ENCODE results near the gene PACRG.

Gene PACRG

GRCh38 chr6:163230901-163231300, 503.1 kb downstream of the PACRG start:
- DNase-seq (ENCODE audit: low read depth in 2 of 2, low spot score in 1 of 2) = no peak

DNA sequence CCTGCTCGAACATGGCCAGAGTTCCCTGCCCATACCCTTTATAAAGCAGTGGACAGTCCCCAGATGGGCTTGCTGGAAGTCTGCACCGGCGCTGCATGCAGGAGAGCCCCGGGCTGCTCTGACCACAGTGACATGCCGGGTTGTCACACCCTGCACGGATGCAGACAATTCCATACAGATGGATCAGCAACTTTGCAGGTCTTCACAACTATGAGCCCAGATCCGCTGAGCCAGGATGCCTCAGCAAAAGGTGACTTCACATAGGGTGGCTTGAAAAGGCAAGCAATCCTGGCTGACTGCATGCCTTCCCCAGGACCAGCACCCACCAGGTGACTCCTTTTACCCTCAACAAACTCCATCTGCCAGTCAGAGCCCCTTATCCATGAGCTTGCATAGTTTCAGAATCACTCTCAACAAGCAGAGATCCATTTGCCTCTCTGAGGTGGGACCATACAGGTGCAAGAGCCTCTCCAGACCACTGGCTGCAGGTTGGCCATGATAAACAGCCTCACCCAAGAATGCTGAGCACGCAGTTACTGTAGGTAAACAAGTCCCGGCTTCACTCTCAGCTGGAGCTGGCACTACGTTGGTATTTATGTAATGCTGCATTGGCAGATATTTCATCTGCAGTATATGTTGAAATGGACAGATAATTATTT, 503.7 kb downstream of the PACRG start:
- no peak for DNase-seq (ENCODE audit: low read depth in 2 of 2, low spot score in 1 of 2)

DNA sequence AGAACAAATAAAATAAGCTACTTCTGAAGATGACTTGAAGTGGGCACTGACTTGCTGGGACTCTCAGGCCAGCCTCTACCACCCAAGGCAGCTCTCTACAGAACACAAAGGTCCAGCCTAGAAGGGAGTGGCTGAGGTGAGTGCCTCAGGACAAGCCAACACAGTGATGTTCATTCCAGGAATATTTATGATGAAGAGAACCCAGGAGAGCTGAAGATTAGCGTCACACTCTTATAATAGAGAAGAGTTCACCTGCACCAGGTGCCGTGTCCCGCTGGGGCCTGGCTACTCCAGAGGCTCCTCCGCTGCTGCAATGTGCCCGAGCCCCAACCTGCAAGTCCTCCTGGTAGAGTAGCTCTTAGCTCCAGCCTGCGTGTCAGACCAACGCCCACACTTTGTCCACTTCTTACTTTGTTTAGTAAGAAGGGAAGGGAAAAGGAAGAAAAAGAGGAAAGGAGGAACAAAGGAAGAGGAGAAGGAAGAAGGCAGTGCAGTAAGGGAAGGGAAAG, 504.3 kb downstream of the PACRG start:
- DNase-seq (ENCODE audit: low read depth in 2 of 2, low spot score in 1 of 2) = no peak

DNA sequence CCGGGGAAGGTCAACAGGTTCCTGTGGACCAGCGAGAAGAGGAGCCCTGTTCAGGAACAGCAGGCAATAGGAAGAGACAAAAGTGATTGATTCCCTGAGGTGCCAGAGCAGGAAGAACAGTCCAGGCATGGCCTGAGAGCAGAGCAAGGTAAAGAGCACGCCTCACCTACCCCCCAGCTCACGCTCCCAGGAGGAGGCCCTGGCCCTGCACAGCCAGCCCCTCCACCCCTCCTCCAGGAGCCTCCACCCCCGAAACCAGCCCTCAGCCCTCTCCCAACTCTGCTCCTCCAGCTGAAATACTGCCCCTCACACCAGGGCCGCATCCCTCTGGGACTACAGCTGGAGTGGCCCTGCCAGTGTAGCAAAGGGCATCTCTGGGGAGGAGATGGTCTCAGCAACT, 504.9 kb downstream of the PACRG start:
- DNase-seq (ENCODE audit: low read depth in 2 of 2, low spot score in 1 of 2) = no peak

- no peak for DNase-seq (ENCODE audit: low read depth in 2 of 2, low spot score in 1 of 2)
Measured at GRCh38 chr6:163237110-163237509, 509.3 kb downstream of the PACRG start.

GRCh38 chr6:163239572-163240340, 512.0 kb downstream of the PACRG start:
- DNase-seq (ENCODE audit: low read depth in 2 of 2, low spot score in 1 of 2) = no peak

DNA sequence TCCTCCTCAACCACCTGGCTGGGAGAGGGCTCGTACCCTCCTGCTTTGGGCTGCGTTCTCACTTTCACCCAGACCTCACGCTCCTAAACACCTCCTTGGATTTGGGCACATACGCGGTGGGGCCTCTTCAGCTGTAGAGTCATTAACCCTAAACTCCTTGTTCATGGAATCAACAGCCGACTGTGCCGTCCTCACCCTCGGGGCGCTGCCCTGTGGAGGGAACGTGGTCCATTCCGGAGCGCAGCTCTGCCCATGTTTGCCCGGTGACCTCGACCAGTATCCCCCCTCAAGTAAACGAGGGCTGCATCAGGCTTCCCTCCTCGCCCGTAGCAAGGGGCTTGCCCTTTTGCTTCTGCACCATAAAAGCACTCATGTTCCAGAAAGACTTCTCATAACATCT, 512.8 kb downstream of the PACRG start:
- no peak for DNase-seq (ENCODE audit: low read depth in 2 of 2, low spot score in 1 of 2)

GRCh38 chr6:163241683-163242082, 513.9 kb downstream of the PACRG start:
- DNase-seq (ENCODE audit: low read depth in 2 of 2, low spot score in 1 of 2) = no peak

DNA sequence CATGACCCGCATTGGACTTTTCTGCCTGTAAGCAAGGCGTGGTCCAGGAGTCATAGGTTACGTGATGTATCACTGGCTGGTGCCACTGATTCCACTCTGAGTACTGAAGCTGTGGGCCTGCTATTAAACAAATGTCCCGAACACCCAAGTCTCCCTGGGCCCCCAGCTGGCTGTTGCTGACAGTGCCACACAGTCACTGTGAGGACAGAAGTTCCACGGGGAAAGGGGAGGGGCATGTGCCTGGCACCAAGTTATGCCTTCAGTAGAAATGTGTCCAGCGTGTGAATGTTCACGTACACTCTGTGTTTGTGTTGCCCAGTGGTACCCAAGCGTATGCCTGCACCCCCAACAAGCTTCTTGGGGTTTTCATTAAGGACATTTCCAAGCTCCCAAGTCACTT, 515.3 kb downstream of the PACRG start:
- no peak for DNase-seq (ENCODE audit: low read depth in 2 of 2, low spot score in 1 of 2)

- DNase-seq (ENCODE audit: low read depth in 2 of 2, low spot score in 1 of 2) = no peak
Measured at GRCh38 chr6:163243692-163244589, 516.2 kb downstream of the PACRG start.

GRCh38 chr6:163248051-163248450, 520.3 kb downstream of the PACRG start:
- no peak for DNase-seq (ENCODE audit: low read depth in 2 of 2, low spot score in 1 of 2)

DNA sequence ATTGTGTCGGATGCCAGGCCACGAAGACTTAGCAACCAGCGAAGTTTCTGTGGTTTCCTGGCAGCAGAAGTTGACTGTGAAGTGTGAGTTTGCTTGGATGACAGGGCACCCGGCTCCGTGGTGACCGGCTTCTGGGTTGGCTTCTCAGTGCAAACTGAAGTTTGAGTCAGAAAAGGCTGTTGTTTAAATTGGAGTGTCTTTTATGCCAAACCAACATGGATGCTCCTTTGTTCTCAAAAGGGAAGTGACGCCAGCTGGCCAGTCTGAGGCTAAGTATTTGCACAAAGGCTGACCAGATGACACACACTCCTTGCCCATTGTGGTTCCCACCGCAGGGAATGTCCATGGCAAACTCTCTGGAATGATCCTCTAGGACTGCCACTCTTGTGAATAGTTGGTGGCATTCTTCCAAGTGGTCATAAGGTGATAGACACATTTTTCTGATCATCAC, 521.9 kb downstream of the PACRG start:
- no peak for DNase-seq (ENCODE audit: low read depth in 2 of 2, low spot score in 1 of 2)

DNA sequence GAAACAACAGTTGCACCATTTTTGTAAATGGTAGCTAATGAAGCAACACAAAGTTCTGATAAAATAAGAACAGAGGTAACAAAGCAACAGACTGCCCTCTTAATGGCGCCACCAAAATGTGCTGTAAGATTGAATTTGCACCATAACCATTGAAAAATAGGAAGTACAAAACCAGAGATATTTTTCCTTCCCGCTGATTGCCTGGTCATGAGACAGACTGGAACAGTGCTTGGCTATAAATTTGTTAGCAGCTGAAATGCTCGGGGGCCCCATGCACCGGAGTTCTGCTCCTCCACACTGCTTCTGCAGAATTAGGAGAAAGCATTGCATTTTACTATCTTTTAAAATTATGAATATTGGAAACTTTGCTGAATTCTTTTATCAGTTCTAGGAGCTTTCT, 522.3 kb downstream of the PACRG start:
- no peak for DNase-seq (ENCODE audit: low read depth in 2 of 2, low spot score in 1 of 2)

DNA sequence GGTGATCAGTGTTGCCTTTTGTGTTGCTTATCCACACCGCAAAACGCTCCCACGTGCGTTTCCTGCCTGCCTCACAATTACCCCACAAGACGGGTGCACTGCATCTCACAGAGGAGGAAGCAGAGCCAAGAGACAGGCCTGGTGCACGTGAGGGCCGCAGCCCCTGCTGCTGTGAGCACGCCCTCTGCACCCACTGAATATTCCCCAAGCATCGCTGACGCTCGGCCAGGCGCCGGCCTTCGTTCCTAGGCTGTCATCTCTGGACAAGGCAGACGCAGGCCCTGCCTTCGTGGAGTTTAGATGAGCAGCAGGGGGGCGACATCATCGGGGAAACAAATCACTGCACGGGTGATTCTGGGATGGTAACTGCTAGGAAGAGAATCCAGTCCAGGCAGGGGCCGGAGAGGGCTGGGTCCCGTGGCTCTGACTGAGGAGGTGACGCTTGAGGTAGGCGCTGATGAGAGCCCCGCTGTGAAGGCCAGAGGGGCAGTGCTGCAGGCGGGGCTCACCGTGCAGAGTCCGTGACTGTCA, 524.4 kb downstream of the PACRG start:
- no peak for DNase-seq (ENCODE audit: low read depth in 2 of 2, low spot score in 1 of 2)

DNA sequence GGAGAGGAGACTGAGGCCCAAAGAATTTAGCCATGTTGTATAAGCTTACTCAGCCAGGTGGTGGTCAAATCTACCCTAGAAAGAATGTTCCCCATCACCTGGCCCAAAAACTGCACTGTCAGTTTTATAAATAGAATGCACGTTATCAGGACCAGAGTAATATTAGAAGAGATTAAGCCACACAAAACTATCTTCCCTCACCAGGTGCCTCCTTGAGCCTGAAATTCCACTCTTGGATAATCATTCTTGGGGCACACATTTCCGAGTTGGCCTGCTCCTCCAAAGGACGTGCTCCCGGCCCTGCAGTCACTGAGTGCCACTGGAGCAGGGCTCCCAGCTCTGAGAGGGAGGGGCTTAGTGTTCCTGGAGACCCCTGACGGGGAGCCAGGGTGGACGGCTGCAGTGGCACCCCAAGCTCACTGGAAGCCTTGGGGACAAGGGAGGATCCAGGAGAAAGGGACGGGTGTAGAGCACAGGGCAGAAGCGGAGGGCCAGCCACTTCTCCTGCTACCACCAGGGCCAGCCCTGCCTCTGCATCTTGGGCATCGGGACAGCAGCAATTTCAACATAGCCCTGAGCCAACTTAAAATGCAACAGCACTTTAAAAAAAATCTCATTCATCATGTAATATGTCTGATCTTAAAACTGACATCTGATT, 525.9 kb downstream of the PACRG start:
- no peak for DNase-seq (ENCODE audit: low read depth in 2 of 2, low spot score in 1 of 2)

GRCh38 chr6:163254341-163254835, 526.6 kb downstream of the PACRG start:
- no peak for DNase-seq (ENCODE audit: low read depth in 2 of 2, low spot score in 1 of 2)

GRCh38 chr6:163255265-163255664, 527.5 kb downstream of the PACRG start:
- no peak for DNase-seq (ENCODE audit: low read depth in 2 of 2, low spot score in 1 of 2)

- no peak for DNase-seq (ENCODE audit: low read depth in 2 of 2, low spot score in 1 of 2)
Measured at GRCh38 chr6:163259689-163260088, 531.9 kb downstream of the PACRG start.

DNA sequence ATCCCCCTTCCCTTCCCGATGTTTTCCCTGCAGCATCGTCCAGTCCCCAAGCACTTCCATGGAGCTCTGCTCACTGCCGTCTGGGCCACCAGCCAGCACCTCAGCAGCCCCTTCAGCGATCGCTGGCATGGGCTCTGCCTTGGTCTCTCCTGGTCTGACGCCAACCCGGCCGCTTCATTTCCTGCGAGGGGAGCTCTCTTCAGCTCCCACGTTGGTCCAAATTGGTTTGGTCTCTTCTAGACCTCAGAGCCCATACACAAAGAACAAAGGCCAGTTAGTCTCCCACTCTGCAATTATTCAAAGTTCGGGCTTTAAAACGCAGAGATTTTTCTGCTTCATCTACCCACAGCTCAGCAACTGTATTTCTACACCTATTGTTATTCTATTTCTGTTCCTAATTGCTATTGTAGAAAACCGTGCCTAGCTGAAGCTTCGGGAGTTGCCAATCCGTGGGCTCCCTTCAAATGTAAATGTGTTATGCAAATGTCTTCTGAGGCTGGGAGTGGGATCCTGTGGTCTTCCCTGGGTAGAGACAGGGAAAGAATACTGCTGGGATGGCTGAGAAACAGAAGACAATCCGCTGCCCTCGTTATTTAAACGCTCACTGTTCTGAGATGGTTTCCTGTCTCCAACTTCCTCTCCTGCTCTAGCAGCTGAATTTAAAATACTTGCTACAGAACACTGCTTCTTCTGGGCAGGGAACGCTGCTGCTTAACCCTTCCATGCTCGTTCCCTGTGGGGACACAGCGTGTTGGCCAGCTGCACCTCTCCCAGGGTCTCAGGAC, 532.5 kb downstream of the PACRG start:
- no peak for DNase-seq (ENCODE audit: low read depth in 2 of 2, low spot score in 1 of 2)

DNA sequence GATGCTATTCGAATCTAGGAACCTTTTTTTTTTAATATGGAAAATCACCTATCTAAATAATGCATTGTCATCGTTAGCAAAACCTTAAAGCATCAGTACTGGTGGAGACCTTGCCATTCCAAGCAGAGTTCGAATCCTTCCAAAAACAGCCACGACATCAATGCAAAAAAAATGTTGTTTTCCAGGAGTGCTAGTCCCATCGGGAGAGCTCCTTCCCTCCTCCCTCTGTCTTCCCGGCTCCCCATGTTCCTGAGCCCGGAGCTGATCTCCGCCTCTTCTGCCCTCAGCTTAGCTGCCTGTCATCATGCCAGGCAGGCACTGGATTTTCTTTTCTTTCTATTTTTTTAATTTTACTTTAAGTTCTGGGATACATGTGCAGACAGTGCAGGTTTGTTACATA, 533.1 kb downstream of the PACRG start:
- DNase-seq (ENCODE audit: low read depth in 2 of 2, low spot score in 1 of 2) = no peak

Data from stimulated activated CD8-positive, alpha-beta memory T cell treated with anti-CD3 and anti-CD28 coated beads, Interleukin-4, amount 100 ng/mL, for 4 hours (primary cell).